Neural crest cell (in vitro differentiated cells): Measurements from ENCODE around the gene PRDM13. TPM values are rescaled to one million over a fixed set of nuclear protein-coding genes. Genes with fewer than 3 reads are reported as not detected.

Experiments used
- DNase-seq: peaks from one replicate; pipeline ENCODE4 v3.0.0; 2021; ENCODE audit warnings: low read depth, mixed read lengths, low spot score
- H3K27ac Mint-ChIP-seq: one replicate; pipeline ENCODE4 v1.8.0; 2021; ENCODE audit warnings: mild to moderate bottlenecking, mixed read lengths; ENCODE audit not compliant: unreplicated experiment
- H3K27me3 Mint-ChIP-seq: 2 replicates; pipeline ENCODE4 v1.8.0; 2021; ENCODE audit warnings: low read depth, mild to moderate bottlenecking, mixed read lengths
- H3K36me3 Mint-ChIP-seq: 2 replicates; pipeline ENCODE4 v1.8.0; 2021; ENCODE audit warnings: low read depth, mild to moderate bottlenecking, mixed read lengths
- H3K4me1 Mint-ChIP-seq: 2 replicates; pipeline ENCODE4 v1.8.0; 2021; ENCODE audit warnings: mixed read lengths
- H3K4me3 Mint-ChIP-seq: one replicate; pipeline ENCODE4 v1.8.0; 2021; ENCODE audit warnings: mild to moderate bottlenecking, mixed read lengths
- H3K9me3 Mint-ChIP-seq: 2 replicates; pipeline ENCODE4 v1.8.0; 2021; ENCODE audit warnings: mixed read lengths
- CTCF ChIP-seq: fragments of 200-600 bp; sonication (generic); conservative IDR thresholded peaks from 2 replicates; pipeline ENCODE4 v1.5.0; 2021; ENCODE audit warnings: antibody characterized with exemption, mild to moderate bottlenecking
- total RNA-seq: library from RNA; stranded (reverse); gene quantifications from 2 replicates; pipeline ENCODE4 v1.2.1, GENCODE V29; 2021

The PRDM13 gene
- total RNA-seq, 1 donor from 2014 or later, result 0.09 TPM

- Mint-ChIP-seq H3K27me3 (peaks cover 48% of the 10 kb centered on the region), H3K27ac (no peak overlapping the region), H3K4me3 (no peak overlapping the region), H3K36me3 (no peaks in the 10 kb centered on the region), H3K9me3 (peaks cover 2% of the 10 kb centered on the region), H3K4me1 (no peaks in the 10 kb centered on the region)
- no peak for TF ChIP-seq CTCF
- no peak for DNase-seq
These were observed 32.5 kb upstream of the PRDM13 start for GRCh38 chr6:99573980-99574617.

GRCh38 chr6:99575544-99576227 lies 30.9 kb upstream of the PRDM13 start:
- Mint-ChIP-seq H3K9me3 (peaks cover 2% of the 10 kb centered on the region), H3K27me3 (peaks cover 62% of the 10 kb centered on the region), H3K36me3 (no peaks in the 10 kb centered on the region), H3K4me3 (no peak overlapping the region), H3K4me1 (no peaks in the 10 kb centered on the region), H3K27ac (no peak overlapping the region)
- TF ChIP-seq CTCF, result no peak
- DNase-seq, result no peak

- no peaks in the 10 kb centered on the region for H3K9me3 Mint-ChIP-seq
- DNase-seq, result no peak
- H3K4me1 Mint-ChIP-seq, result no peaks in the 10 kb centered on the region
- H3K27ac Mint-ChIP-seq, result no peak overlapping the region
- no peaks in the 10 kb centered on the region for H3K36me3 Mint-ChIP-seq
- no peak overlapping the region for H3K4me3 Mint-ChIP-seq
- no peak for TF ChIP-seq CTCF
- peaks cover 84% of the 10 kb centered on the region for H3K27me3 Mint-ChIP-seq
These were observed 26.9 kb upstream of the PRDM13 start for GRCh38 chr6:99579781-99580180.

- DNase-seq, result no peak
- Mint-ChIP-seq H3K27me3 (peaks cover 93% of the 10 kb centered on the region), H3K36me3 (no peaks in the 10 kb centered on the region), H3K4me3 (no peak overlapping the region), H3K9me3 (no peaks in the 10 kb centered on the region), H3K4me1 (peaks cover 19% of the 10 kb centered on the region), H3K27ac (no peak overlapping the region)
- TF ChIP-seq CTCF, result no peak
These were observed 18.8 kb upstream of the PRDM13 start for GRCh38 chr6:99587792-99588191.

GRCh38 chr6:99588618-99589289 lies 17.9 kb upstream of the PRDM13 start:
- Mint-ChIP-seq H3K36me3 (no peaks in the 10 kb centered on the region), H3K27me3 (peaks cover 92% of the 10 kb centered on the region), H3K9me3 (no peaks in the 10 kb centered on the region), H3K4me1 (peaks cover 19% of the 10 kb centered on the region), H3K27ac (no peak overlapping the region), H3K4me3 (peak overlapping the region; percentile 86)
- peak; percentile 60 for TF ChIP-seq CTCF
- peak; percentile 55 for DNase-seq
